Chondrocyte (in vitro differentiated cells): ENCODE data around the gene BCCIP. TPM values are rescaled to one million over a fixed set of nuclear protein-coding genes. Genes with fewer than 3 reads are reported as not detected.

ENCODE experiments used
- DNase-seq: peaks from one replicate; pipeline ENCODE4 v3.0.0; 2021; ENCODE audit warnings: mixed read lengths, low spot score
- H3K27ac Mint-ChIP-seq: one replicate; pipeline ENCODE4 v1.8.0; 2021; ENCODE audit warnings: mild to moderate bottlenecking, moderate library complexity, mixed read lengths; ENCODE audit not compliant: unreplicated experiment
- H3K27me3 Mint-ChIP-seq: 2 replicates; pipeline ENCODE4 v1.8.0; 2021; ENCODE audit warnings: low read depth, mixed read lengths
- H3K36me3 Mint-ChIP-seq: 2 replicates; pipeline ENCODE4 v1.8.0; 2021; ENCODE audit warnings: low read depth, mixed read lengths
- H3K4me1 Mint-ChIP-seq: 2 replicates; pipeline ENCODE4 v1.8.0; 2021; ENCODE audit warnings: low read depth, mild to moderate bottlenecking, mixed read lengths
- H3K4me3 Mint-ChIP-seq: one replicate; pipeline ENCODE4 v1.8.0; 2021; ENCODE audit warnings: mild to moderate bottlenecking, moderate library complexity, mixed read lengths; ENCODE audit not compliant: unreplicated experiment
- H3K9me3 Mint-ChIP-seq: 2 replicates; pipeline ENCODE4 v1.8.0; 2021; ENCODE audit warnings: low read depth, mixed read lengths
- CTCF ChIP-seq: fragments of 200-600 bp; sonication (generic); IDR thresholded peaks from 2 replicates; pipeline ENCODE4 v1.5.0; 2021; ENCODE audit warnings: antibody characterized with exemption, mild to moderate bottlenecking, moderate library complexity
- total RNA-seq: library from RNA; stranded (reverse); gene quantifications from 3 replicates; pipeline ENCODE4 v1.2.1, GENCODE V29; 2021

The BCCIP gene
- total RNA-seq, 1 donor from 2014 or later: 25.9 TPM

DNA sequence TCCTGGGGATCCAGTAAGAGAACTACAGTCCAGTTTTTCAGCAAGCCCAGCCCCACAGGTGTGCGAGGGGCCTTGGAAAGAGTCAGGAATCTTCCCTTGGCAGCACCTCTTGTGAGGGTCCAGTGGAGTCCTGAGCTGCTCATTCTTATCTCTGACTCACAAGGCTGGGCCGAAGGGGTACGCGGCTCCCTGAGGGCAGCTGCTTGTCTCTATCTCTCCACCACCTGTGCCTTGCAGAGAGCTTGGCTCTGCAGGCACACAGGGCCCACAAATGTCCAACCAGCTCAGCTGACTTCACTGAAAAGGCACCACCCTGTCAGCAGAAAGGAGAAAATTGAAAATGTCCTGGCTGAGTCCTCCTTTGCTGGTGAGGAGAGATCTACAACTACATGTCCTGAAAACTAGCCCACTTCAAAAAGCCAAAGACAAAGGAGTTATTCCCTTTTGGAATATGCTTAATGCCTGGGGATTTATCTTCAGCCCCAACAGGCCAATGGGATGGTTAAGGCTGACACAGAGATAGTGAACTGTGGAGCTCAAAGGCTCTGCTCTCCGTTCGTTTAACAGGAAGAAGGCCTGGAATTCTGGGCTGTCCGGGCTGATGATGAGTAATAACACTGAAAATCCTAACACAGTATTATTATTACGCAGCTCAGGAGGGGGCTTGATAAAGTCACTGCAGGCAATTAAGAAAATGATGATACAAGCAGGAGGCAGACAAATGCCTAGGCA is 23.7 kb upstream of the BCCIP start:
- Mint-ChIP-seq H3K27me3 (no peaks in the 10 kb centered on the region), H3K27ac (peak overlapping the region; percentile 32), H3K4me3 (no peak overlapping the region), H3K36me3 (peaks cover 8% of the 10 kb centered on the region), H3K4me1 (no peaks in the 10 kb centered on the region), H3K9me3 (no peaks in the 10 kb centered on the region)
- TF ChIP-seq CTCF: no peak
- no peak for DNase-seq

GRCh38 chr10:125801574-125801973 is 21.8 kb upstream of the BCCIP start:
- no peaks in the 10 kb centered on the region for H3K4me1 Mint-ChIP-seq
- H3K4me3 Mint-ChIP-seq: no peak overlapping the region
- no peaks in the 10 kb centered on the region for H3K9me3 Mint-ChIP-seq
- H3K27me3 Mint-ChIP-seq: no peaks in the 10 kb centered on the region
- no peak for DNase-seq
- TF ChIP-seq CTCF: no peak
- H3K36me3 Mint-ChIP-seq: peaks cover 15% of the 10 kb centered on the region
- H3K27ac Mint-ChIP-seq: no peak overlapping the region

GRCh38 chr10:125802131-125802530 is 21.2 kb upstream of the BCCIP start:
- no peak for TF ChIP-seq CTCF
- Mint-ChIP-seq H3K4me1 (no peaks in the 10 kb centered on the region), H3K9me3 (no peaks in the 10 kb centered on the region), H3K36me3 (peaks cover 17% of the 10 kb centered on the region), H3K27ac (no peak overlapping the region), H3K4me3 (no peak overlapping the region), H3K27me3 (no peaks in the 10 kb centered on the region)
- no peak for DNase-seq

- H3K27ac Mint-ChIP-seq: no peak overlapping the region
- H3K9me3 Mint-ChIP-seq: no peaks in the 10 kb centered on the region
Observed at GRCh38 chr10:125802739-125803138, 20.6 kb upstream of the BCCIP start.

DNA sequence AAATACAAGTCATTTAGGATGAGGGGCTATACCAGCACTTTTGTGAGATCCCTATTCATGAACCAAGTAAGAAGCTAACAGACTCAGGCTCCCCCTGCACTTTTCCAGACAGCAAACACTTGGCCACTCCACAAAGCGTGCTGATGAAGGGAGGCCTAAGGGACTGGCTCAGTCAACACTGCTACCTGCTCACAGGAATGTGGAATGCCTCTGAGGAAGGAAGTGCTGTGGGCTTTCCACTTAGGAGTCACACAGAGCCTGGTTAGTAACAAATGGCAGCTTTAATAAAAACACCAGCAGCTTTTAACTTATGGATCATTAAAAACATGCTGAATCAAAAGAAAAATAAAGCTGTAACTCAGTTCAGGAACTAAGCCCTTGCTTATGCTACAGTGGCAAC is 15.3 kb upstream of the BCCIP start:
- Mint-ChIP-seq H3K27me3 (no peaks in the 10 kb centered on the region), H3K4me1 (peaks cover 12% of the 10 kb centered on the region), H3K36me3 (peaks cover 30% of the 10 kb centered on the region), H3K27ac (no peak overlapping the region), H3K4me3 (no peak overlapping the region), H3K9me3 (no peaks in the 10 kb centered on the region)
- DNase-seq: no peak
- TF ChIP-seq CTCF: no peak

More at GRCh38 chr10:125802739-125803138, 20.6 kb upstream of the BCCIP start:
- no peaks in the 10 kb centered on the region for H3K27me3 Mint-ChIP-seq
- DNase-seq: no peak
- peaks cover 20% of the 10 kb centered on the region for H3K36me3 Mint-ChIP-seq
- no peaks in the 10 kb centered on the region for H3K4me1 Mint-ChIP-seq
- no peak for TF ChIP-seq CTCF
- no peak overlapping the region for H3K4me3 Mint-ChIP-seq
